GM19328 (cell line): ENCODE measurements around the gene NAXD.
"Not testable (repeated sequence)": the region's sequence is repeated elsewhere in the genome, so short reads cannot be mapped to it uniquely, and the experiment has no call there.

Experiments used
- ATAC-seq: cut with Tn5 transposase; IDR thresholded peaks from one replicate; pipeline ENCODE4 v1.9.1; 2021; ENCODE audit warnings: mild to moderate bottlenecking, moderate library complexity; ENCODE audit not compliant: unreplicated experiment

Gene NAXD

GRCh38 chr13:110662777-110663443, 47.6 kb downstream of the NAXD start:
- ATAC-seq: no peak

- no peak for ATAC-seq
Measured at GRCh38 chr13:110663491-110663890, 48.1 kb downstream of the NAXD start.

GRCh38 chr13:110664041-110664440, 48.7 kb downstream of the NAXD start:
- no peak for ATAC-seq

- ATAC-seq: no peak
Measured at GRCh38 chr13:110664673-110665072, 49.3 kb downstream of the NAXD start.

- no peak for ATAC-seq
Measured at GRCh38 chr13:110665491-110666254, 50.3 kb downstream of the NAXD start.

GRCh38 chr13:110666255-110666533, 50.8 kb downstream of the NAXD start:
- ATAC-seq: no peak

- ATAC-seq: no peak
Measured at GRCh38 chr13:110669036-110669435, 53.7 kb downstream of the NAXD start.

GRCh38 chr13:110669814-110670213, 54.5 kb downstream of the NAXD start:
- ATAC-seq: not testable (repeated sequence)

- ATAC-seq: peak; percentile 69
Measured at GRCh38 chr13:110676595-110677587, 61.5 kb downstream of the NAXD start.

GRCh38 chr13:110677731-110678545, 62.6 kb downstream of the NAXD start:
- ATAC-seq: no peak

GRCh38 chr13:110680852-110681251, 65.5 kb downstream of the NAXD start:
- ATAC-seq: no peak

- no peak for ATAC-seq
Measured at GRCh38 chr13:110681868-110682550, 66.7 kb downstream of the NAXD start.

GRCh38 chr13:110682746-110683145, 67.4 kb downstream of the NAXD start:
- ATAC-seq: no peak

- ATAC-seq: no peak
Measured at GRCh38 chr13:110683203-110683883, 68.0 kb downstream of the NAXD start.

- no peak for ATAC-seq
Measured at GRCh38 chr13:110683921-110684320, 68.6 kb downstream of the NAXD start.

- ATAC-seq: no peak
Measured at GRCh38 chr13:110684388-110685056, 69.2 kb downstream of the NAXD start.

GRCh38 chr13:110685305-110686020, 70.1 kb downstream of the NAXD start:
- ATAC-seq: no peak

GRCh38 chr13:110687736-110688135, 72.4 kb downstream of the NAXD start:
- no peak for ATAC-seq
